ENCODE measurements around the gene CCL28. TPM values are rescaled to one million over a fixed set of nuclear protein-coding genes. Genes with fewer than 3 reads are reported as not detected.

The CCL28 gene
- total RNA-seq, 4 donors from 2014 or later, result 1.9 to 9.1 (median 3.3) TPM

DNA sequence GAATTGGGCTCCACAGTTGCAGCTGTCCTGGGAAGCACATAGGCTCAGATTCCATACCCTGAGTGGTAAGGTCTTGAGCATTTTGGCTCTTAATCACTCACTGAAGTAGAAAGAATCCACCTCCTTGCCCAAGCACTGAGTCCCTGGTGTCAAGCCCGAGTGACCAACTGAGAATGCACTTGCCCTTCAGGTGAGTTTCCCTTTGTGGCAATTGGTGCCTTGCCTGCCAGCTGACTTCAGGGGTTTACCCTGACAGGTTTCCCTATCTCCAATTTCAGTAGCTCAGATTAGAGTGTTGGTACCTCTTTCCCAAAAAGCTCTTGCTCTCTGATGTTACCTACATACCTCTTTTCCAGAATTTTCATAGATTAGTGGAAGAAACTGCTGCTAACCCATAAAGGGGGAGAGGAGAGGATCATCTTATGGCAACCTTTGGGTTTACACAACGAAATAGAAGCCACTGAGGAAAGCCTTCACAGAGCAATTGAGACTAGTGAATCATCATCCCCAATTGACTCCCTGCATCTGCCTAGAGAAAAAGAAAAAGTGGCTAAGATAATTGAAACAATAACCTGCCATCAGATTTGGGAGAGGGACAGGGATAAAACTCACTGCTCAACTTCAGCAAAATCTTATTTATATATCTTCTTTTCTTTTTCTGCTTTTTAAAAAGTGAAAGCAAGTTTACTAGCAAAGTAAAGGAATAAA is 48.6 kb downstream of the CCL28 start:
- no peak for TF ChIP-seq POLR2A (IDR thresholded peaks at IDR 0.05)
- Histone ChIP-seq H3K4me3 (no peak overlapping the region), H3K27me3 (no peaks in the 10 kb centered on the region), H3K9me3 (peaks cover 0 to 10% (median 7%) of the 10 kb centered on the region in 3 donors), H3K36me3 (no peaks in the 10 kb centered on the region), H3K27ac (peak overlapping the region; percentile 25 to 71 (median 56)), H3K4me1 (peaks cover 0 to 38% (median 14%) of the 10 kb centered on the region in 3 donors)
- WGBS, 2 donors, result 38 to 43% methylated on average over 2 of the region's 2 CpGs
- no peak for DNase-seq
- intact Hi-C loops (cut with DNase I), result no loop called here

DNA sequence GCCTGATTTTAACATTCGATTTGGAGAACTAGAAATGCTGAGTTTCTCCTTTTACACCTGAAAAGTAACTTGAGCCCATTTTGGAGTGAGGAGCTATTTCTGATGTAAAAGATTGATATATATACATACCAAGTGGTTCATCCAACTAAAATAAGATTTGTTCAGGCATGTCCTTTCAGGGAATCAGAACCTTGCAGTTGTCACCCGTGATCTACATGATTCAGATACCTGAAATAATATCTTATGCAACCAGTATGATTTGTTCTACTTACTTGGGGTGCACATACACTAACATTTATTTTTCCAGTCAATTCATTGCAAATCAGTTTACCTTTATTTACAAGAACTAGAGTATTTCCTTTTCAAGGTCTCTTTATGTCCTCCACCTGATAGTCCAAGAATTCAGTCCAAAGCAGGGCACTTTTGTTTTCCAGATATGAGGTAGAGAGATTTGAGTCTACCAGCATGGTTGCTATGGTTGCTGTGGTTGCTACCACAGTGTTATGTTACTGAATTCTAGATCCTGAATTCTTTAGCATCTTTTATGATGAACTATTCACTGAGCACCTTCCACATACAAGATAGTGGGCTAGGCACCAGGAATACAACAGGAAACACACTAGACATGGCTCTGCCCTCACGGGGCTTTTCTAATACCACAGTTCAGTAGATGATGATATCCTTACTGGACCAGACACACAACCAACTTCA is 49.3 kb downstream of the CCL28 start:
- H3K27me3 ChIP-seq, result no peaks in the 10 kb centered on the region
- H3K27ac ChIP-seq, result peak overlapping the region; percentile 25 to 71 (median 56)
- H3K36me3 ChIP-seq, result no peaks in the 10 kb centered on the region
- no peak for DNase-seq
- 41 to 61% methylated on average over 3 of the region's 3 CpGs for WGBS, 2 donors
- TF ChIP-seq POLR2A (IDR thresholded peaks at IDR 0.05), result no peak
- TF ChIP-seq, protein P1, sequence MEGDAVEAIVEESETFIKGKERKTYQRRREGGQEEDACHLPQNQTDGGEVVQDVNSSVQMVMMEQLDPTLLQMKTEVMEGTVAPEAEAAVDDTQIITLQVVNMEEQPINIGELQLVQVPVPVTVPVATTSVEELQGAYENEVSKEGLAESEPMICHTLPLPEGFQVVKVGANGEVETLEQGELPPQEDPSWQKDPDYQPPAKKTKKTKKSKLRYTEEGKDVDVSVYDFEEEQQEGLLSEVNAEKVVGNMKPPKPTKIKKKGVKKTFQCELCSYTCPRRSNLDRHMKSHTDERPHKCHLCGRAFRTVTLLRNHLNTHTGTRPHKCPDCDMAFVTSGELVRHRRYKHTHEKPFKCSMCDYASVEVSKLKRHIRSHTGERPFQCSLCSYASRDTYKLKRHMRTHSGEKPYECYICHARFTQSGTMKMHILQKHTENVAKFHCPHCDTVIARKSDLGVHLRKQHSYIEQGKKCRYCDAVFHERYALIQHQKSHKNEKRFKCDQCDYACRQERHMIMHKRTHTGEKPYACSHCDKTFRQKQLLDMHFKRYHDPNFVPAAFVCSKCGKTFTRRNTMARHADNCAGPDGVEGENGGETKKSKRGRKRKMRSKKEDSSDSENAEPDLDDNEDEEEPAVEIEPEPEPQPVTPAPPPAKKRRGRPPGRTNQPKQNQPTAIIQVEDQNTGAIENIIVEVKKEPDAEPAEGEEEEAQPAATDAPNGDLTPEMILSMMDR (IDR thresholded peaks at IDR 0.05), result no peak
- H3K9me3 ChIP-seq, result peaks cover 0 to 10% (median 7%) of the 10 kb centered on the region in 3 donors
- intact Hi-C loops (cut with DNase I), result no loop called here
- no peak overlapping the region for H3K4me3 ChIP-seq
- peaks cover 0 to 42% (median 14%) of the 10 kb centered on the region in 3 donors for H3K4me1 ChIP-seq

DNA sequence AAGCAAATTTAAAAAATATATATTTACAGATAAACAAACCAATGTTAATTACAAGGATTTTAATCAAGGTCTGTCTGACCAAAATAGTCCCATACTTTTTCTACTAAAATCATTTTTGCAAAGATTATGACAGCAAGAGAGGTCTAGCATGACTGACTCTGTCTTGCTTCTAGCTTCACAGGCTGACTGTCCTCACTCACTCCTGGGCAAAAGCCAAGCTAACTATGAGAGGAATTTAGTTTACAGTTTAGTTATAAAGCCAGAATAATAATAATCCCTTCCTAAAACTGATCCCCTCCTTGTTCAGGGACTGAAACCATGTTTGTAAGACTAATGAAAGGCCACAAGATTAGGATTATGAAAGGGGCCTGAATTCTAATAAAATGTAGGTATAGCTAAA is 53.5 kb downstream of the CCL28 start:
- Histone ChIP-seq H3K9me3 (peaks cover 0 to 10% (median 7%) of the 10 kb centered on the region in 3 donors), H3K36me3 (no peaks in the 10 kb centered on the region), H3K27ac (peak overlapping the region in 1 of 4 donors; percentile 77), H3K4me3 (no peak overlapping the region), H3K27me3 (no peaks in the 10 kb centered on the region), H3K4me1 (peaks cover 0 to 68% (median 13%) of the 10 kb centered on the region in 3 donors)
- TF ChIP-seq, protein P1 (IDR thresholded peaks at IDR 0.05), result no peak
- no peak for TF ChIP-seq POLR2A (IDR thresholded peaks at IDR 0.05)
- intact Hi-C loops (cut with DNase I), result no loop called here
- DNase-seq, result no peak

DNA sequence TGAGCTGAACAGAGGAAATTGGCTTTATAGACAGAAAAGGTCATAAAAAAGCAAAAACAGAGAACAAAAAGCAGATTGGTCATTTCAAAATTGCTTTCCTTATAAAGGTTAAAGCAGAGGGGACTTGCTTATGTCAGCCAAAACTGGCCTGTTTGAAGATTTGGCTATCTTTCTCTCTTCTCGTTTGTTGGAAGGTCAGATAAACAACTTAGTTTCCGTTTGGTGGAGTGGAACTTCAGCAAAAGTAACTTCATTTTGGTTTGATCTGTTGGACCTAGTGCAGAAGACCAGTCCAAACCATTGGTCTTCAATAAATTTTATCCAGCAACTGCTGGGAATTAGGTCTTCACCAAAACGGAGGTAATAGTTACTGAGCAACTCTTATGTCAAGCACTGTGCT is 53.9 kb downstream of the CCL28 start:
- no peaks in the 10 kb centered on the region for H3K27me3 ChIP-seq
- no peak overlapping the region for H3K4me3 ChIP-seq
- no peak for DNase-seq
- TF ChIP-seq POLR2A (IDR thresholded peaks at IDR 0.05), result no peak
- H3K27ac ChIP-seq, result peak overlapping the region in 3 of 4 donors; percentile 40 to 77 (median 41)
- WGBS, 2 donors, result 40 to 64% methylated on average over 3 of the region's 3 CpGs
- intact Hi-C loops (cut with DNase I), result no loop called here
- H3K36me3 ChIP-seq, result no peaks in the 10 kb centered on the region
- peaks cover 0 to 10% (median 7%) of the 10 kb centered on the region in 3 donors for H3K9me3 ChIP-seq
- H3K4me1 ChIP-seq, result peaks cover 0 to 68% (median 9%) of the 10 kb centered on the region in 3 donors

DNA sequence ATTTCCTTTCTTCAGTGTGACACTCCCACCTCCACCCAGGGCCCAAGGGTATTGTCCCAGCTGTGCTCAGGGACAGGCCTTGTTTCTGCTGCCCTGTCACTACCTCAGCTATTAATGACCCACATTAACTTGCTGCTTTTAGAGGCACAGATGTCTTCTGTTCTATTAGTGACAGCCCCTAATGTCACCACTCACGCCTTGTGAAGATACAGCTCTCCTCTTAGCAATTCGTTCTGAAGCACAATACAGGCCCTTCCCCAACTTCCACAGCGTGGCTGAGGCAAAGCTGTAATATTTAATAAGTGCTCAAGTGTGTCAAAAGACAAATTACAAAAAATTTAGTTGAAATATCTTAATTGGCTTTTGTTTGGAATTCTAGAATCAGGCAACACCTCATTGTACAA is 54.3 kb downstream of the CCL28 start:
- intact Hi-C loops (cut with DNase I), result no loop called here
- TF ChIP-seq, protein P1 (IDR thresholded peaks at IDR 0.05), result no peak
- no peak for TF ChIP-seq POLR2A (IDR thresholded peaks at IDR 0.05)
- peaks cover 0 to 66% (median 6%) of the 10 kb centered on the region in 3 donors for H3K4me1 ChIP-seq
- DNase-seq, result no peak
- H3K27ac ChIP-seq, result peak overlapping the region in 3 of 4 donors; percentile 40 to 77 (median 41)
- H3K9me3 ChIP-seq, result peaks cover 0 to 10% (median 7%) of the 10 kb centered on the region in 3 donors
- no peaks in the 10 kb centered on the region for H3K36me3 ChIP-seq
- no peaks in the 10 kb centered on the region for H3K27me3 ChIP-seq
- 60 to 81% methylated on average over 3 of the region's 3 CpGs for WGBS, 2 donors
- no peak overlapping the region for H3K4me3 ChIP-seq

DNA sequence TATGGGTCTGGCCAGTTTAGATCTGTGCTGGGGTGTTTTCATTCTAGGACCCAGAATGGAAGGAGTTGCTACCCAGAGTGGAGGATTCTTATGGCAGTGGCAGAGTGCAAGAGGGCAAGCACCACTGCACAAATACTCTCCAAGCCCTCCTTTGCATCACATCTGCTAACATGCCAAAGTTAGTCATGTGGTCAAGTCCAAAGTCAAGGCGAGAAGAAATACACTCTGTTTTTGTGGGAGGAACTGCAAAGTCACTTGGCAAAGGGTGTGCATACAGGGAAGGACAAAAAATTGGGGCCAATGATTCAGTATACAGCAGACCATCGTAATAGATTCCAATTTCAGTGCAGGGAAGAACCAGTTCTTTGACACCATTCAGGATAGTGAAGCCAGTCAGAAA is 55.1 kb downstream of the CCL28 start:
- TF ChIP-seq POLR2A (IDR thresholded peaks at IDR 0.05), result no peak
- TF ChIP-seq, protein P1 (IDR thresholded peaks at IDR 0.05), result no peak
- Histone ChIP-seq H3K27me3 (no peaks in the 10 kb centered on the region), H3K9me3 (peaks cover 0 to 10% (median 7%) of the 10 kb centered on the region in 3 donors), H3K27ac (peak overlapping the region; percentile 16 to 77 (median 40)), H3K36me3 (no peaks in the 10 kb centered on the region), H3K4me3 (no peak overlapping the region), H3K4me1 (peaks cover 0 to 59% (median 6%) of the 10 kb centered on the region in 3 donors)
- no peak for DNase-seq
- intact Hi-C loops (cut with DNase I), result no loop called here
- 39 to 48% methylated on average over 2 of the region's 2 CpGs for WGBS, 2 donors
